ENCODE results near the gene LRRC9.

The LRRC9 gene

GRCh38 chr14:60106339-60106738 is 186.4 kb downstream of the LRRC9 start:
- H3K4me3 ChIP-seq (ENCODE audit: low read length), result no peak overlapping the region
- H3K4me1 ChIP-seq (ENCODE audit: insufficient read depth, low read length), result no peaks in the 10 kb centered on the region
- peaks cover 22% of the 10 kb centered on the region for H3K36me3 ChIP-seq (ENCODE audit: insufficient read depth, low read length)

GRCh38 chr14:60107477-60107876 is 187.5 kb downstream of the LRRC9 start:
- peaks cover 3% of the 10 kb centered on the region for H3K9me3 ChIP-seq (ENCODE audit: low read length)
- no peak overlapping the region for H3K4me3 ChIP-seq (ENCODE audit: low read length)
- H3K4me1 ChIP-seq (ENCODE audit: insufficient read depth, low read length), result no peaks in the 10 kb centered on the region
- H2AFZ ChIP-seq (ENCODE audit: low read depth, low read length), result no peak overlapping the region
- H3K36me3 ChIP-seq (ENCODE audit: insufficient read depth, low read length), result peaks cover 22% of the 10 kb centered on the region
- H3K27me3 ChIP-seq (ENCODE audit: insufficient read depth, low read length), result no peaks in the 10 kb centered on the region

More at GRCh38 chr14:60106339-60106738, 186.4 kb downstream of the LRRC9 start:
- Histone ChIP-seq H2AFZ (ENCODE audit: low read depth, low read length) (no peak overlapping the region), H3K9me3 (ENCODE audit: low read length) (peaks cover 3% of the 10 kb centered on the region), H3K27me3 (ENCODE audit: insufficient read depth, low read length) (no peaks in the 10 kb centered on the region)

GRCh38 chr14:60111732-60112131 is 191.8 kb downstream of the LRRC9 start:
- Histone ChIP-seq H3K4me1 (ENCODE audit: insufficient read depth, low read length) (no peaks in the 10 kb centered on the region), H2AFZ (ENCODE audit: low read depth, low read length) (no peak overlapping the region), H3K27me3 (ENCODE audit: insufficient read depth, low read length) (no peaks in the 10 kb centered on the region), H3K4me3 (ENCODE audit: low read length) (no peak overlapping the region), H3K36me3 (ENCODE audit: insufficient read depth, low read length) (peaks cover 42% of the 10 kb centered on the region), H3K9me3 (ENCODE audit: low read length) (peaks cover 3% of the 10 kb centered on the region)

Data from neuron (in vitro differentiated cells).